Measurements from ENCODE around the gene WDR47. TPM values are rescaled to one million over a fixed set of nuclear protein-coding genes. Genes with fewer than 3 reads are reported as not detected.
A peak's percentile ranks its signal among the peaks of the same experiment; 100 is the strongest.

Gene WDR47
- total and polyA plus RNA-seq, 7 donors: 5.7 to 19.6 (median 14.2) TPM

GRCh38 chr1:109080441-109081082, 38.7 kb upstream of the WDR47 start:
- ATAC-seq (no peak), DNase-seq (no peak)
- peak overlapping the region; percentile 53 for H3K27ac ChIP-seq
- intact Hi-C loops (cut with DNase I): no loop called here
- H3K36me3 ChIP-seq (ENCODE audit: insufficient read depth in 1 of 2, low read depth in 1 of 2): no peaks in the 10 kb centered on the region
- WGBS, 3 donors: 69 to 71% (median 70%) methylated on average over 5 of the region's 5 CpGs
- H3K27me3 ChIP-seq (ENCODE audit: insufficient read depth in 3 of 3, low read length in 2 of 3): no peaks in the 10 kb centered on the region
- TF ChIP-seq, protein P1, sequence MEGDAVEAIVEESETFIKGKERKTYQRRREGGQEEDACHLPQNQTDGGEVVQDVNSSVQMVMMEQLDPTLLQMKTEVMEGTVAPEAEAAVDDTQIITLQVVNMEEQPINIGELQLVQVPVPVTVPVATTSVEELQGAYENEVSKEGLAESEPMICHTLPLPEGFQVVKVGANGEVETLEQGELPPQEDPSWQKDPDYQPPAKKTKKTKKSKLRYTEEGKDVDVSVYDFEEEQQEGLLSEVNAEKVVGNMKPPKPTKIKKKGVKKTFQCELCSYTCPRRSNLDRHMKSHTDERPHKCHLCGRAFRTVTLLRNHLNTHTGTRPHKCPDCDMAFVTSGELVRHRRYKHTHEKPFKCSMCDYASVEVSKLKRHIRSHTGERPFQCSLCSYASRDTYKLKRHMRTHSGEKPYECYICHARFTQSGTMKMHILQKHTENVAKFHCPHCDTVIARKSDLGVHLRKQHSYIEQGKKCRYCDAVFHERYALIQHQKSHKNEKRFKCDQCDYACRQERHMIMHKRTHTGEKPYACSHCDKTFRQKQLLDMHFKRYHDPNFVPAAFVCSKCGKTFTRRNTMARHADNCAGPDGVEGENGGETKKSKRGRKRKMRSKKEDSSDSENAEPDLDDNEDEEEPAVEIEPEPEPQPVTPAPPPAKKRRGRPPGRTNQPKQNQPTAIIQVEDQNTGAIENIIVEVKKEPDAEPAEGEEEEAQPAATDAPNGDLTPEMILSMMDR (IDR thresholded peaks at IDR 0.05): no peak
- H3K9me3 ChIP-seq: no peaks in the 10 kb centered on the region
- no peak overlapping the region for H3K4me3 ChIP-seq
- H3K4me1 ChIP-seq: no peaks in the 10 kb centered on the region

- intact Hi-C loops (cut with DNase I): loop anchor here in 1 of 2 donors (5.0 kb wide), 1 partner anchor 37 kb away; the partner anchor contains the start of gene WDR47
- ATAC-seq (no peak), DNase-seq (no peak)
- no peak overlapping the region for H3K4me3 ChIP-seq
- H3K4me1 ChIP-seq: peaks cover 9% of the 10 kb centered on the region
- peak overlapping the region; percentile 53 for H3K27ac ChIP-seq
- H3K27me3 ChIP-seq (ENCODE audit: insufficient read depth in 3 of 3, low read length in 2 of 3): no peaks in the 10 kb centered on the region
- 96 to 100% (median 98%) methylated on average over 2 of the region's 2 CpGs for whole genome bisulfite sequencing, 3 donors
- no peaks in the 10 kb centered on the region for H3K36me3 ChIP-seq (ENCODE audit: insufficient read depth in 1 of 2, low read depth in 1 of 2)
- no peaks in the 10 kb centered on the region for H3K9me3 ChIP-seq
- TF ChIP-seq, protein P1 (IDR thresholded peaks at IDR 0.05): no peak
These were observed 37.3 kb upstream of the WDR47 start for GRCh38 chr1:109079240-109079622.

DNA sequence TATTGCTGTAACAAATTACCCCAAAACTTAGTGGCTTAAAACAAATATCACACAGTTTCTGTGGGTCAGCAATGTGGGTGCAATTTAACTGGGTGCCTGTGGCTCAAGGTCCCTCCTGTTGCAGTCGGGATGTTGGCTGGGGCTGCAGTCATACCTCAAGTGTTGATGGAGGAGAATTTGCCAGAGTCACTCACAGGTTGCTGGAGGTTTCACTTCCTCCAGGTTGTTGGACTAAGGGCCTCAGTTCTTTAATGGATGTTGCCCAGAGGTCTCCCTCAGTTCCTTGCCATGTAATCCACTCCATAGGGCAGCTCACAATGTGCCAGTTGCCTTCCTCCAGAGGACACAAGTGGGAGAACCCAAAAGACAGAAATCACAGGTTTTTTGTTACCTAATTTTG, 36.4 kb upstream of the WDR47 start:
- WGBS, 3 donors: 81 to 92% (median 89%) methylated on average over 1 of the region's 1 CpG
- H3K4me1 ChIP-seq: peaks cover 9% of the 10 kb centered on the region
- peaks cover 0 to 7% of the 10 kb centered on the region in 2 donors for H3K36me3 ChIP-seq (ENCODE audit: insufficient read depth in 1 of 2, low read depth in 1 of 2)
- H3K9me3 ChIP-seq: no peaks in the 10 kb centered on the region
- intact Hi-C loops (cut with DNase I): loop anchor here in 1 of 2 donors (5.0 kb wide), 1 partner anchor 36 kb away; the partner anchor contains the start of gene WDR47
- no peaks in the 10 kb centered on the region for H3K27me3 ChIP-seq (ENCODE audit: insufficient read depth in 3 of 3, low read length in 2 of 3)
- no peak overlapping the region for H3K4me3 ChIP-seq
- no peak for DNase-seq
- no peak for ATAC-seq
- H3K27ac ChIP-seq: no peak overlapping the region
- TF ChIP-seq, protein P1 (IDR thresholded peaks at IDR 0.05): no peak

DNA sequence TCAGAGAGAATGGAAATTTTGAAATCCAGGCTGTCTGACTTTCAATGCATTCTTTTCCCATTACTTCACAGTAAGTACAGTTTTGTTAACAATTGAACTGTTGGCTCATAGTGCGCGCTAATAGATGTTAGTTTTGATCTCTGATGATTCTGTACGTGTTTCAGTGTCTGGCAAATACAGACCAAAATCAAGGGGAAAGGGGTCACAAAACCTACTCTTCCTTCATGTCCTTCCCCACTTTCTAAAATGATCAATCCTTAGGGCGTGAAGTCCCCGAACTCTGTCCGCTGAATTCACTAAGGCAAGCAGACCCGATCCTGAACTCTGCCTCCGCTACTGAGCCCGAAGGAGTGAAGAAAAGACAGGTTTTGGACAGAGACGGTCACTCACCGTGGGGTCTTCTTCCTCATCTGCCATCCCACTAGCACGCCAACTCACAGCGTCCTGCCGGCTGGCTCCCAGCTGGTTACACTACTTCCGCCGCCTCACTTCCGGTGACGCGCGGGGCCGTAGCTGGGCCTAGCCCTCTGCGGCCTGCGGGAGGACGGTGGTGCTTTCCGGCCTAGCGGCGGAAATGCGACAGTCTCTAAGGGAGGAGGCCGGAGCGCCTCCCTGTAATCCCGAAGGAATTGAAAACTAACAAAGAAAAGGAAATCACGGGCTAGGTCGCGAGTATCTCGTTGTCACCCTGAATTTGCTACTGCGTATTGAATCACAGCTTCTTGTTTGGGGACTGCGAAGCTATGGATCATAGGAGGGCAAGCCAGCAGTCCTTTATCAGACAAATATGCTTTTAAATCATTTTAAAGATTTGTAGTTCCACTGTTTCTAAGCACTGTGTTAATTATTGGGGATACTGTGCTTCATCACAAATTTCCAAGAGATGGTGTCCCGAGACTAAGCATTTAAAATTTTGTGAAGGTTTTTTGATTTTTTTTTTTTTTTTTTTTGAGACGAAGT, 33.9 kb upstream of the WDR47 start, which contains the start of gene TAF13:
TAF13 (minus strand) TSS at position 473 of the 960 bp plus-strand sequence; CDS start at position 417, 56 bp downstream.
- intact Hi-C loops (cut with DNase I): loop anchor here in 1 of 2 donors (1.0 to 5.0 kb wide), 2 partner anchors 24 to 34 kb away; partner anchors contain the start of gene WDR47
- peak; percentile 100 for ATAC-seq

More for the DNA sequence above, 33.9 kb upstream of the WDR47 start, which contains the start of gene TAF13:
- TF ChIP-seq, protein P1 (IDR thresholded peaks at IDR 0.05): peak; percentile 44
- Histone ChIP-seq H3K27me3 (ENCODE audit: insufficient read depth in 3 of 3, low read length in 2 of 3) (no peaks in the 10 kb centered on the region), H3K4me3 (peak within 1 kb of the TSS; percentile 99), H3K4me1 (peaks cover 9% of the 10 kb centered on the region), H3K9me3 (no peaks in the 10 kb centered on the region), H3K27ac (peak within 1 kb of the TSS; percentile 99), H3K36me3 (ENCODE audit: insufficient read depth in 1 of 2, low read depth in 1 of 2) (peaks cover 0 to 26% of the 10 kb centered on the region in 2 donors)
- WGBS, 3 donors: 3 to 5% (median 3%) methylated on average over 39 of the region's 39 CpGs
- DNase-seq: peak; percentile 96 to 98
